ENCODE measurements around the gene PEX26. TPM values are rescaled to one million over a fixed set of nuclear protein-coding genes. Genes with fewer than 3 reads are reported as not detected.
A peak's percentile ranks its signal among the peaks of the same experiment; 100 is the strongest.

PEX26 gene
- total RNA-seq, 6 experiments from 2014 or later = 22.7 to 42.5 (median 25.0) TPM

- Histone ChIP-seq H3K36me3 (no peaks in the 10 kb centered on the region), H3K27ac (peak overlapping the region in 2 of 3 donors; percentile 47 to 75), H3K27me3 (no peaks in the 10 kb centered on the region), H3K4me3 (no peak overlapping the region), H3K4me1 (peaks cover 0 to 20% (median 4%) of the 10 kb centered on the region in 4 donors), H3K9me3 (no peaks in the 10 kb centered on the region)
- ATAC-seq = peak in 1 of 4 donors; percentile 63
- DNase-seq = no peak
- TF ChIP-seq CTCF (IDR thresholded peaks at IDR 0.05) (no peak), POLR2A (IDR thresholded peaks at IDR 0.05) (no peak)
- intact Hi-C loops (cut with DNase I) = no loop called here
- WGBS (ENCODE audit: insufficient coverage, low coverage, low lambda C conversion rate, missing lambda C conversion rate) = no CpG with 5 or more reads among the region's 4 CpGs
Measured at GRCh38 chr22:18056161-18056666, 21.6 kb upstream of the PEX26 start.

GRCh38 chr22:18056807-18057474, 20.8 kb upstream of the PEX26 start:
- H3K27ac ChIP-seq = peak overlapping the region in 1 of 3 donors; percentile 75
- H3K27me3 ChIP-seq = no peaks in the 10 kb centered on the region
- no peaks in the 10 kb centered on the region for H3K9me3 ChIP-seq
- no peaks in the 10 kb centered on the region for H3K36me3 ChIP-seq
- H3K4me1 ChIP-seq = peaks cover 0 to 26% (median 4%) of the 10 kb centered on the region in 4 donors
- no peak overlapping the region for H3K4me3 ChIP-seq
- intact Hi-C loops (cut with DNase I) = no loop called here
- WGBS (ENCODE audit: insufficient coverage, low coverage, low lambda C conversion rate, missing lambda C conversion rate) = 85% methylated on average over 4 of the region's 10 CpGs
- peak in 1 of 3 donors; percentile 36 for DNase-seq
- ATAC-seq = no peak
- TF ChIP-seq POLR2A (IDR thresholded peaks at IDR 0.05) (no peak), CTCF (IDR thresholded peaks at IDR 0.05) (no peak)

GRCh38 chr22:18057568-18058209, 20.1 kb upstream of the PEX26 start:
- intact Hi-C loops (cut with DNase I) = no loop called here
- ATAC-seq (peak; percentile 9 to 50 (median 36)), DNase-seq (peak in 2 of 3 donors; percentile 56 to 70)
- WGBS (ENCODE audit: insufficient coverage, low coverage, low lambda C conversion rate, missing lambda C conversion rate) = 53% methylated on average over 4 of the region's 4 CpGs
- H3K27ac ChIP-seq = peak overlapping the region in 1 of 3 donors; percentile 75
- no peaks in the 10 kb centered on the region for H3K36me3 ChIP-seq
- no peak for TF ChIP-seq CTCF (IDR thresholded peaks at IDR 0.05)
- TF ChIP-seq POLR2A (IDR thresholded peaks at IDR 0.05) = no peak
- no peaks in the 10 kb centered on the region for H3K9me3 ChIP-seq
- H3K4me1 ChIP-seq = peaks cover 0 to 27% (median 4%) of the 10 kb centered on the region in 4 donors
- H3K4me3 ChIP-seq = no peak overlapping the region
- no peaks in the 10 kb centered on the region for H3K27me3 ChIP-seq

GRCh38 chr22:18058371-18059093, 19.3 kb upstream of the PEX26 start:
- H3K27me3 ChIP-seq = no peaks in the 10 kb centered on the region
- 100% methylated on average over 2 of the region's 7 CpGs for WGBS (ENCODE audit: insufficient coverage, low coverage, low lambda C conversion rate, missing lambda C conversion rate)
- H3K4me3 ChIP-seq = no peak overlapping the region
- no peaks in the 10 kb centered on the region for H3K9me3 ChIP-seq
- peak in 1 of 3 donors; percentile 19 for DNase-seq
- H3K36me3 ChIP-seq = no peaks in the 10 kb centered on the region
- no peak for ATAC-seq
- H3K4me1 ChIP-seq = peaks cover 0 to 27% (median 4%) of the 10 kb centered on the region in 4 donors
- intact Hi-C loops (cut with DNase I) = no loop called here
- TF ChIP-seq CTCF (IDR thresholded peaks at IDR 0.05) = no peak
- no peak for TF ChIP-seq POLR2A (IDR thresholded peaks at IDR 0.05)
- H3K27ac ChIP-seq = peak overlapping the region in 1 of 3 donors; percentile 5

All from right lobe of liver (tissue), 6 donors.